ENCODE data around the gene OAT.

DNA sequence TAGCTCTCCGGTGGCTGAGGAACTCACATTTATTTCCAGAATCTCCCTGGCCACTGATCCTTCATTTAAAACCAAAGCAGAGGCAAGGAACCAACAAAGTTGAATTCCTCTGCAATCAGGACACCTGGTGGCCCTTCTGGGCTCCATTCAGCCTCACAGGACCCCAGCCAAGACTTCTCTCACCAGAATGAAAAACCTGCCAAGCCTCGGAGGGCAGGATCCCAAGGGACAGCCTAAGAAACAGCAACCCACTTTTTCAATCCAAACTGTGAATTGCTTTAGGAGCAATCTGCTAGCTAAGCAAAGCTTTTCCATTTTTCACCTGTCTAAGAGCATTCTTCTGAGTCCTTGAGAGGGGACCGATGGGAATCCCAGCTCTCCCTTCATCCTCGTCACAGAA is 34.6 kb downstream of the OAT start:
- TF ChIP-seq, protein P1, sequence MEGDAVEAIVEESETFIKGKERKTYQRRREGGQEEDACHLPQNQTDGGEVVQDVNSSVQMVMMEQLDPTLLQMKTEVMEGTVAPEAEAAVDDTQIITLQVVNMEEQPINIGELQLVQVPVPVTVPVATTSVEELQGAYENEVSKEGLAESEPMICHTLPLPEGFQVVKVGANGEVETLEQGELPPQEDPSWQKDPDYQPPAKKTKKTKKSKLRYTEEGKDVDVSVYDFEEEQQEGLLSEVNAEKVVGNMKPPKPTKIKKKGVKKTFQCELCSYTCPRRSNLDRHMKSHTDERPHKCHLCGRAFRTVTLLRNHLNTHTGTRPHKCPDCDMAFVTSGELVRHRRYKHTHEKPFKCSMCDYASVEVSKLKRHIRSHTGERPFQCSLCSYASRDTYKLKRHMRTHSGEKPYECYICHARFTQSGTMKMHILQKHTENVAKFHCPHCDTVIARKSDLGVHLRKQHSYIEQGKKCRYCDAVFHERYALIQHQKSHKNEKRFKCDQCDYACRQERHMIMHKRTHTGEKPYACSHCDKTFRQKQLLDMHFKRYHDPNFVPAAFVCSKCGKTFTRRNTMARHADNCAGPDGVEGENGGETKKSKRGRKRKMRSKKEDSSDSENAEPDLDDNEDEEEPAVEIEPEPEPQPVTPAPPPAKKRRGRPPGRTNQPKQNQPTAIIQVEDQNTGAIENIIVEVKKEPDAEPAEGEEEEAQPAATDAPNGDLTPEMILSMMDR (IDR thresholded peaks at IDR 0.05) = no peak
- TF ChIP-seq EP300 (IDR thresholded peaks at IDR 0.05) = no peak
- TF ChIP-seq POLR2A (IDR thresholded peaks at IDR 0.05) = no peak
- no peak for TF ChIP-seq POLR2AphosphoS5 (IDR thresholded peaks at IDR 0.05)

Measured in stomach (tissue), 4 donors.